K562 (cell line): ENCODE data around the gene ARAP1. TPM values are rescaled to one million over a fixed set of nuclear protein-coding genes. Genes with fewer than 3 reads are reported as not detected.
A peak's percentile ranks its signal among the peaks of the same experiment; 100 is the strongest.

Experiments used
- ATAC-seq: fragments of 200-7000 bp; cut with Tn5 transposase; 3 replicates; pipeline ENCODE4 v1.9.1; 2020; ENCODE audit warnings: moderate library complexity
- BruUV-seq: library from RNA; stranded (reverse); fragments of 400-500 nt; replicated peaks from 2 replicates; lab custom pipeline; 2021; lab: Mats Ljungman, UMichigan
- CTCF ChIA-PET: fragments of 300-600 bp; formaldehyde crosslinking; extraction: SDS; loops from one replicate; lab custom pipeline; 2021; ENCODE audit warnings: low intra/inter-chr PET ratio; lab: Yijun Ruan, JAX
- POLR2A ChIA-PET: fragments of 300-600, 350-650 bp; sonication (Branson Sonifier 250); formaldehyde crosslinking; extraction: SDS; loops from one replicate; lab custom pipeline; 2021; ENCODE audit warnings: antibody characterized with exemption, inconsistent platforms; lab: Yijun Ruan, JAX
- DNase-seq, 4 experiments: peaks; one replicate each; pipeline versions ENCODE4 v3.0.0 to v3.0.0-alpha.2; 2011 to 2018; ENCODE audit warnings: low spot score in 3 of 4, mixed read lengths in 3 of 4; ENCODE audit errors: extremely low read depth in 1 of 4
- FAIRE-seq: peaks from 2 replicates; lab custom pipeline; 2011; peaks lifted over from hg19 to GRCh38; lab: Jason Lieb, UNC
- H2AFZ ChIP-seq: 2 replicates; pipeline ENCODE4 v1.6.0; 2011; ENCODE audit warnings: low read depth, low read length, control low read depth, inconsistent platforms
- H3K27ac ChIP-seq: fragments of 200-600 bp; 3 replicates; pipeline ENCODE4 v1.8.0; 2011; ENCODE audit warnings: low read depth, mild to moderate bottlenecking, control low read depth, inconsistent platforms, low read length, moderate library complexity, mixed read lengths; ENCODE audit errors: extremely low read depth
- H3K27me3 ChIP-seq, 2 experiments: fragments of 300-600 bp in 1 of 2; 2 replicates in 1 of 2; 3 replicates in 1 of 2; pipeline versions ENCODE4 v1.6.0 to v1.8.0; 2011; ENCODE audit warnings: inconsistent platforms in 2 of 2, low read length in 2 of 2, mild to moderate bottlenecking in 1 of 2, mixed read lengths in 1 of 2, moderate library complexity in 1 of 2; ENCODE audit not compliant: control insufficient read depth in 2 of 2, insufficient read depth in 2 of 2
- H3K36me3 ChIP-seq: fragments of 300-600 bp; 3 replicates; pipeline ENCODE4 v1.8.0; 2011; ENCODE audit warnings: mild to moderate bottlenecking, low read length, inconsistent platforms; ENCODE audit not compliant: control insufficient read depth, insufficient read depth
- H3K4me1 ChIP-seq, 2 experiments: fragments of 200-600 bp in 1 of 2; replicated peaks in 1 of 2; 2 replicates in 1 of 2; 3 replicates in 1 of 2; pipeline versions ENCODE4 v1.5.1 to v1.8.0; 2011; ENCODE audit warnings: inconsistent platforms in 2 of 2, low read length in 2 of 2, mild to moderate bottlenecking in 1 of 2, mixed read lengths in 1 of 2, moderate library complexity in 1 of 2; ENCODE audit not compliant: control insufficient read depth in 2 of 2, insufficient read depth in 2 of 2
- H3K4me2 ChIP-seq: 2 replicates; pipeline ENCODE4 v1.6.1; 2011; ENCODE audit warnings: low read length, control low read depth, inconsistent platforms, mixed read lengths; ENCODE audit not compliant: insufficient read depth
- H3K4me3 ChIP-seq: fragments of 200-600 bp; sonication (generic), shearing (Covaris generic); 2 replicates; pipeline ENCODE4 v1.5.1; 2016; ENCODE audit warnings: control low read depth, inconsistent platforms
- H3K79me2 ChIP-seq: fragments of 200-600 bp; 3 replicates; pipeline ENCODE4 v1.8.0; 2011; ENCODE audit warnings: low read length, inconsistent platforms; ENCODE audit not compliant: control insufficient read depth, insufficient read depth
- H3K9ac ChIP-seq, 2 experiments: 2 replicates each; pipeline versions ENCODE4 v1.6.0 to v1.6.1; 2011; ENCODE audit warnings: low read depth in 2 of 2, low read length in 2 of 2, control low read depth in 1 of 2, inconsistent platforms in 1 of 2, mild to moderate bottlenecking in 1 of 2, mixed read lengths in 1 of 2; ENCODE audit not compliant: insufficient read depth in 1 of 2
- H3K9me1 ChIP-seq: one replicate; pipeline ENCODE4 v1.6.0; 2011; ENCODE audit warnings: inconsistent platforms, mild to moderate bottlenecking, low read length, moderate library complexity; ENCODE audit not compliant: control insufficient read depth, insufficient read depth
- H3K9me3 ChIP-seq: replicated peaks from 2 replicates; pipeline ENCODE4 v1.5.1; 2011; ENCODE audit warnings: low read depth, low read length, inconsistent platforms; ENCODE audit not compliant: control insufficient read depth, insufficient read depth
- H4K20me1 ChIP-seq: replicated peaks from 2 replicates; pipeline ENCODE4 v1.6.1; 2011; ENCODE audit warnings: low read length, inconsistent platforms, mixed read lengths; ENCODE audit not compliant: control insufficient read depth, insufficient read depth
- DDX20 ChIP-seq: fragments of 450-650 bp; IDR thresholded peaks from 2 replicates; pipeline ENCODE4 v1.6.1; 2016; ENCODE audit warnings: missing genetic modification characterization, low read depth, mild to moderate bottlenecking, missing compliant biosample characterization, moderate library complexity
- E2F3 ChIP-seq: fragments of 250-450 bp; sonication (Bioruptor Pico); IDR thresholded peaks from 2 replicates; pipeline ENCODE4 v1.4.0; 2020; ENCODE audit warnings: mild to moderate bottlenecking
- FOXJ2 ChIP-seq: fragments of 200-800 bp; sonication (Bioruptor generic); IDR thresholded peaks from 2 replicates; pipeline ENCODE4 v1.6.1; 2016; ENCODE audit warnings: missing genetic modification characterization, missing compliant biosample characterization
- MEIS2 ChIP-seq: fragments of 450-650 bp; IDR thresholded peaks from 2 replicates; pipeline ENCODE4 v1.6.1; 2014; ENCODE audit warnings: mild to moderate bottlenecking; ENCODE audit not compliant: partially characterized antibody
- POLR2H ChIP-seq: IDR thresholded peaks from 2 replicates; pipeline ENCODE4 v1.6.1; 2016; ENCODE audit warnings: missing genetic modification characterization, low read depth, mild to moderate bottlenecking, control low read depth, missing compliant biosample characterization, moderate library complexity
- SNRNP70 ChIP-seq: fragments of 200-400 bp; formaldehyde crosslinking; optimal IDR thresholded peaks from 2 replicates; pipeline ENCODE3; 2017; ENCODE audit warnings: low read depth, low read length
- ZFP36 ChIP-seq: fragments of 150-350 bp; IDR thresholded peaks from 2 replicates; pipeline ENCODE4 v1.6.1; 2018; ENCODE audit warnings: low read length, low read depth; ENCODE audit not compliant: partially characterized antibody
- ZNF263 ChIP-seq: sonication (generic); formaldehyde crosslinking; IDR thresholded peaks from 2 replicates; pipeline ENCODE4 v1.8.0; 2022; ENCODE audit warnings: mild to moderate bottlenecking, missing genetic modification reagents, borderline replicate concordance
- ZNF699 ChIP-seq: fragments of 250-450 bp; sonication (Bioruptor Pico); IDR thresholded peaks from 2 replicates; pipeline ENCODE4 v1.8.0; 2021; ENCODE audit warnings: mild to moderate bottlenecking, moderate library complexity; ENCODE audit not compliant: insufficient replicate concordance
- WGBS: fragments of 100-300 bp; shearing (Covaris generic); methylation state at CpG from one replicate; pipeline ENCODE4 v1.1.6; 2016; ENCODE audit warnings: low coverage, mixed read lengths; ENCODE audit not compliant: insufficient coverage; ENCODE audit errors: missing lambda C conversion rate; 5-methylcytosine and 5-hydroxymethylcytosine counted together
- in situ Hi-C: fragments of 300-500 bp; cut with MboI; formaldehyde crosslinking; loops from 4 replicates; pipeline ENCODE4 v1.15.0; 2018; ENCODE audit warnings: inconsistent platforms, mixed read lengths
- intact Hi-C: fragments of 100-400 bp; cut with micrococcal nuclease; formaldehyde crosslinking; loops from 2 replicates; pipeline ENCODE4 v1.14.2; 2022
- polyA plus RNA-seq, 8 experiments: library from polyadenylated mRNA; depleted of rRNA in 4 of 8; stranded (reverse) in 5 of 8; unstranded in 3 of 8; fragments of >200 nt; fragmentation: Nextera tagmentation in 2 of 8; fragmentation: Illumina TruSeq in 1 of 8; extraction: Ambion mirVana in 2 of 8; extraction: Trizol in 1 of 8; gene quantifications; 2 replicates each; pipeline versions ENCODE4 v1.2.1 to v1.2.3, GENCODE V29; 2011 to 2014; ENCODE audit warnings: inconsistent platforms in 1 of 8, missing spikeins in 1 of 8
- total RNA-seq, 7 experiments: library from RNA; depleted of rRNA in 6 of 7; stranded (reverse); fragments of >200 nt in 6 of 7; fragmentation: Illumina TruSeq in 2 of 7; extraction: Trizol in 2 of 7; gene quantifications; 2 replicates each; pipeline versions ENCODE4 v1.2.1 to v1.2.3, GENCODE V29; 2011 to 2021; ENCODE audit warnings: low replicate concordance in 1 of 7
- TF ChIP-seq, protein P1 (sequence below): sonication (generic); formaldehyde crosslinking; IDR thresholded peaks from 2 replicates; pipeline ENCODE4 v1.8.1; 2022; ENCODE audit warnings: missing genetic modification reagents

ARAP1 gene
- total and polyA plus RNA-seq, 9 of the 15 experiments (the other 6 are each of a cell fraction or from before 2014, with no cell fraction given): 0.23 to 67.0 (median 24.6) TPM

DNA sequence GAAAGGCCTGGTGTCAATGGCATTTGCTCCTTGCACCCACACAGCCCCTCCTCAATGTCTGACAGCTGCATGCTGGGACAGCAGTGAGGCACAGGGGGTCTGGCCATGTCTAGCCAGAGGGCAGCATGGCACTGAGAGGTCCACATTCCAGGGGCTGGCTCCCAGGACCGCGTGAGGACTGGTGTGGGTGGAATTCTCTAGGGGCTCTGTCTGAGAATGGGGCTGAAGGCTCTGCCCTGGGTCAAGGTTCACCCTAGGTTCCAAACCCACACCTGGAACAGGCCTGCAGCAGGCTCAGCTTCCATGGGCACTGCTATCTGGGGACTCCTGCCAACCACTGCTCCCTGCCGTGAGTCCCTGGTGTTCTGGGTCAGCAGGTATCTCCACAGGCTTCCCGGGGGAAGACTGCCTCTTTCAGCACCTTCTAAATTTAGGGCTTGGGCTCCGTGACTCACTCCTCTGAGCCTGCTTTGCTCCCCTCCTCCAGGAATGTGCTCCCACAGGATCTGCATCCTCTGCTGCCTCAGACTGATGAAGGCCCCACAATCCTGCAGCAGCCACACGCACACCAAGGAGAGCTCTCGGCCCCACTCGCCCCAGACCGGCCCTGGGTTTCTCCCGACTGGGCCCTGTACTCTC is 37.4 kb upstream of the ARAP1 start:
- Histone ChIP-seq H3K79me2 (peaks cover 8% of the 10 kb centered on the region; the same call in 1 of the 3 replicates), H3K9ac (peak overlapping the region in 1 of 2 experiments; percentile 41; a peak in 2 of 4 replicates), H3K4me1 (peaks cover 38 to 59% of the 10 kb centered on the region in 2 experiments), H3K9me1 (peaks cover 2% of the 10 kb centered on the region), H3K36me3 (no peaks in the 10 kb centered on the region), H3K27me3 (no peaks in the 10 kb centered on the region), H4K20me1 (no peaks in the 10 kb centered on the region), H2AFZ (no peak overlapping the region), H3K4me2 (no peak overlapping the region), H3K27ac (no peak overlapping the region), H3K9me3 (no peaks in the 10 kb centered on the region), H3K4me3 (no peak overlapping the region)
- in situ Hi-C loops: no loop called here
- CTCF ChIA-PET: no interaction called here
- ATAC-seq: no peak
- TF ChIP-seq E2F3 (no peak), ZNF699 (CRISPR knock-in tag) (no peak), DDX20 (tag) (no peak), SNRNP70 (no peak), MEIS2 (peak; percentile 32), ZNF263 (CRISPR knock-in tag) (peak; percentile 91; the same call in 1 of the 2 replicates), FOXJ2 (tag) (no peak), POLR2H (tag) (no peak), ZFP36 (no peak)
- TF ChIP-seq, protein P1, sequence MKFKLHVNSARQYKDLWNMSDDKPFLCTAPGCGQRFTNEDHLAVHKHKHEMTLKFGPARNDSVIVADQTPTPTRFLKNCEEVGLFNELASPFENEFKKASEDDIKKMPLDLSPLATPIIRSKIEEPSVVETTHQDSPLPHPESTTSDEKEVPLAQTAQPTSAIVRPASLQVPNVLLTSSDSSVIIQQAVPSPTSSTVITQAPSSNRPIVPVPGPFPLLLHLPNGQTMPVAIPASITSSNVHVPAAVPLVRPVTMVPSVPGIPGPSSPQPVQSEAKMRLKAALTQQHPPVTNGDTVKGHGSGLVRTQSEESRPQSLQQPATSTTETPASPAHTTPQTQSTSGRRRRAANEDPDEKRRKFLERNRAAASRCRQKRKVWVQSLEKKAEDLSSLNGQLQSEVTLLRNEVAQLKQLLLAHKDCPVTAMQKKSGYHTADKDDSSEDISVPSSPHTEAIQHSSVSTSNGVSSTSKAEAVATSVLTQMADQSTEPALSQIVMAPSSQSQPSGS (CRISPR knock-in tag): no peak
- POLR2A ChIA-PET: interaction anchor here (0.6 to 1.3 kb wide), 3 partner anchors 8 to 656 kb away, joined by 3 to 13 read pairs (median 5); no protein-coding TSS in a partner anchor
- DNase-seq: no peak
- WGBS: 76% methylated on average over 8 of the region's 10 CpGs
- BruUV-seq: no TSS peak
- intact Hi-C loops: no loop called here
- FAIRE-seq: no peak
